ENCODE measurements around the gene MOCS1.

GRCh38 chr6:39951716-39952115 lies 17.5 kb upstream of the MOCS1 start:
- no peak for TF ChIP-seq CTCF (conservative IDR thresholded peaks at IDR 0.05)
- TF ChIP-seq EZH2 (IDR thresholded peaks at IDR 0.05; ENCODE audit: low read depth): no peak
